CD4-positive, alpha-beta T cell treated with Interleukin-2 at 100 ng/mL for 4 hours (primary cell): ENCODE results near the gene KRT9.
"Not testable (repeated sequence)": the region's sequence is repeated elsewhere in the genome, so short reads cannot be mapped to it uniquely, and the experiment has no call there.

Experiments
- DNase-seq: peaks from one replicate; pipeline ENCODE4 v3.0.0-alpha.2; 2020; ENCODE audit warnings: low spot score

The KRT9 gene

GRCh38 chr17:41545829-41546410 lies 25.9 kb downstream of the KRT9 start:
- DNase-seq = no peak

GRCh38 chr17:41544935-41545334 lies 26.9 kb downstream of the KRT9 start:
- DNase-seq = no peak

- DNase-seq = no peak
Observed at GRCh38 chr17:41544491-41544892, 27.4 kb downstream of the KRT9 start.

- not testable (repeated sequence) for DNase-seq
Observed at GRCh38 chr17:41542786-41543185, 29.1 kb downstream of the KRT9 start.

GRCh38 chr17:41542357-41542756 lies 29.5 kb downstream of the KRT9 start:
- no peak for DNase-seq

- DNase-seq = no peak
Observed at GRCh38 chr17:41540921-41541625, 30.8 kb downstream of the KRT9 start.

- no peak for DNase-seq
Observed at GRCh38 chr17:41539979-41540701, 31.7 kb downstream of the KRT9 start.

GRCh38 chr17:41539071-41539492 lies 32.8 kb downstream of the KRT9 start:
- no peak for DNase-seq

GRCh38 chr17:41538565-41538991 lies 33.3 kb downstream of the KRT9 start:
- DNase-seq = no peak

GRCh38 chr17:41537990-41538389 lies 33.9 kb downstream of the KRT9 start:
- DNase-seq = no peak

- no peak for DNase-seq
Observed at GRCh38 chr17:41537614-41537954, 34.3 kb downstream of the KRT9 start.

GRCh38 chr17:41536741-41537613 lies 34.9 kb downstream of the KRT9 start:
- no peak for DNase-seq

- DNase-seq = no peak
Observed at GRCh38 chr17:41535764-41536481, 35.9 kb downstream of the KRT9 start.

- DNase-seq = no peak
Observed at GRCh38 chr17:41534899-41535546, 36.8 kb downstream of the KRT9 start.

- DNase-seq = no peak
Observed at GRCh38 chr17:41533613-41534012, 38.2 kb downstream of the KRT9 start.

- DNase-seq = no peak
Observed at GRCh38 chr17:41532947-41533570, 38.8 kb downstream of the KRT9 start.

GRCh38 chr17:41531993-41532392 lies 39.9 kb downstream of the KRT9 start:
- no peak for DNase-seq

GRCh38 chr17:41530062-41531048 lies 41.5 kb downstream of the KRT9 start:
- no peak for DNase-seq

- DNase-seq = no peak
Observed at GRCh38 chr17:41529491-41529915, 42.4 kb downstream of the KRT9 start.
